Activated CD4-positive, alpha-beta T cell treated with anti-CD3 and anti-CD28 coated beads for 48 hours (primary cell): ENCODE data around the gene CHRFAM7A.
A peak's percentile ranks its signal among the peaks of the same experiment; 100 is the strongest.
"Not testable (repeated sequence)": the region's sequence is repeated elsewhere in the genome, so short reads cannot be mapped to it uniquely, and the experiment has no call there.

Source experiments
- DNase-seq: peaks from one replicate; pipeline ENCODE4 v3.0.0-alpha.2; 2020

The CHRFAM7A gene

GRCh38 chr15:30392766-30393663 is at the start of gene CHRFAM7A:
Gene CHRFAM7A (minus strand): TSS chr15:30393540. CDS start chr15:30383351, 10,189 bp downstream.
- DNase-seq = not testable (repeated sequence)

- not testable (repeated sequence) for DNase-seq
These were observed 45.0 kb upstream of the CHRFAM7A start for GRCh38 chr15:30438348-30438747.

DNA sequence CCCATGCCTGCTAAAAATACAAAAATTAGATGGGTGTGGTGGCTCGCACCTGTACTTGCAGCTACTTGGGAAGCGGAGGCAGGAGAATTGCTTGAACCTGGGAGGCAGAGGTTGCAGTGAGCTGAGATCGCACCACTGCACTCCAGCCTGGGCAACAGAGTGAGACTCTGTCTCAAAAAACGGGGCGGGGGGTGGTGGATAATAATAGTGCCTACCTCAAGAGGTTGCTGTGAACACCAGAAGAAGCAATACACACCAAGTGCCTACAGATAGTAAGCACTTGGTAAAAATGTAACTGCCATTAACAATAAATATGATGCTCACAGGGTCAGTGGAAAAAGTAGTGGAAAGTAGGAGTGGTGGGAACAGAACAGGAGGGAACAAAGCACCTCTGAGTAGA is 42.5 kb upstream of the CHRFAM7A start:
- not testable (repeated sequence) for DNase-seq

DNA sequence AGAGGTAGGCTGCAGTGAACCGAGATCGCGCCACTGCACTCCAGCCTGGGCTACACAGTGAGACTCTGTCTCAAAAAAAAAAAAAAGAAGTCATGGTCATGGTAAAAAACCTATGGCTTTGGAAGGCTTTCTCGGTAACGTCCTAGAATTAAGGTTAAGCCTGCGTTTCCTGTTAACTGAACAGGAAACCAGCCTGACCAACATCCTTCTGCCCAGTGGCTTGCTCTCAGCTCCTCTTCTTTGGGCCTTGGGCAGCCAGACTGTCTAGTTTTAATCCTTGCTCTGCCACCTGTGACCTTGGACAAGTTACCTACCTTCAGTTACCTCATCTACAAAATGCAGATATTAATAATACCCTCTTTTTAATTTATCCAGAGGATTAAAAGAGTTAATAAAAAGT is 27.4 kb upstream of the CHRFAM7A start:
- DNase-seq = not testable (repeated sequence)

DNA sequence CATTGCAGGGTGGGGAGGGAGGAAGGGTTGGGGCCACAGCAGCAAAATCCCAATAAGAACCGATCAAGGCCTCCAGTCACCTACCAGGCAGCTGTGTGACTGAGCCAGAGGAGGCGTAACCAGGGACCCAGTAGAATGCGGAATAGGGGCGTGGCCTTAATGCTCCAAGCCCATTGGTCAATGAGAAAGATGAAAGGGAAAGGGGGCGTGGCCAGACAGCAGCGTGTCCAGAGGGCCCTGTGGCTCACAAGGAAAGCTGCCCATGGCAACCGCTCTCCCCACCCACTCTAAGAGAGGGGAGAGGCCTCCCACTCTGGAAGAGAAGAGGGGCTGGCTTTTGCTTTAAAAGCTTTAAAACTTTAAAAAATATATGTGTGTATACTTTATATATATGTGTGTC is 20.8 kb upstream of the CHRFAM7A start, which contains the start of gene GOLGA8R:
Gene GOLGA8R (minus strand): TSS at position 101 of the 400 bp plus-strand sequence. CDS start 98 bp downstream, at position 3.
- DNase-seq = not testable (repeated sequence)

GRCh38 chr15:30407636-30408035 is 14.3 kb upstream of the CHRFAM7A start:
- not testable (repeated sequence) for DNase-seq

GRCh38 chr15:30398988-30399387 is 5.6 kb upstream of the CHRFAM7A start:
- DNase-seq = peak; percentile 65

DNA sequence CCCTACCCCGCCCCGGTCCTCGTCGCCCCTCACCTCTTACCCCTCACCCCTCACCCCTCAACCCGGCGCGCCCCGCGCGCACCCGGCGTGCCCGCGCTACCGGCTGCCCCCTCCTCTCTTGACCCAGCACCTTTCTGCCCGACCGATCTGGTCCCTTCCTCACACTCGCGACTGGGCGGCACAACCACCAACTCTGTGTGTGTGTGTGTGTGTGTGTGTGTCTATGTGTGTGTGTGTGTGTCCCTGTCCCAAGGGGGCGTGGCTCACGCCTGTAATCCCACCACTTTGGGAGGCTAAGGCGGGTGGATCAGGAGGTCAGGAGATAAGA is 288 bp upstream of the CHRFAM7A start:
- not testable (repeated sequence) for DNase-seq

DNA sequence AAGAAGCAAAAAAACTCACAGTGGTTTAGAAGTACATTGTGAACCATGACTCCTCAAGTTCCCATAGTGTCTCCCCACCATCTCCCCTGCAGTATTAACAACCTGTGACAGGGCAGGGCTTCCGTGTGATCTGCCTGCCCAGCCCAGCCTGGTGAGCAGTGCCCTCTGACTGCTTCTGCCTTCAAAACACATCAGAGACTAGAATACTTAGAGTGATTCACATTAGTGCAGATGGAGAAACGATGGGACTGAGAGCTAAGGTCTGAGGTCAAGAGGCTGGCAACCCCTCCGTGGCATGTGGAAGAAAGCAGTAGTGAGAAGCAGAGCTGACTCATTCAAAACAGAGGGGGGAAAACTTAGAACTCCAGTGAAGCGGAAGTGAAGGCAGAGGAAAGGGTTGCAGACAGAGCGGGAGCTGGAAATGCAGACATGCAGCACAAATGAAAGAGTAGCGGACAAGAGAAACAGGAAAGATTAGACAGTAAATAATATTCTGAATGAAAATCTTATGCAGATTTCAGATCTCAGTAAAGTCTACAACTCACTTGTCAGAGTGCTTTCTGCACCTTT is 6.9 kb downstream of the CHRFAM7A start:
- DNase-seq = not testable (repeated sequence)

GRCh38 chr15:30377082-30377413 is 16.3 kb downstream of the CHRFAM7A start:
- not testable (repeated sequence) for DNase-seq

- DNase-seq = not testable (repeated sequence)
These were observed 16.8 kb downstream of the CHRFAM7A start for GRCh38 chr15:30376375-30377081.

GRCh38 chr15:30375872-30376271 is 17.5 kb downstream of the CHRFAM7A start:
- not testable (repeated sequence) for DNase-seq

- DNase-seq = not testable (repeated sequence)
These were observed 18.5 kb downstream of the CHRFAM7A start for GRCh38 chr15:30374862-30375261.

DNA sequence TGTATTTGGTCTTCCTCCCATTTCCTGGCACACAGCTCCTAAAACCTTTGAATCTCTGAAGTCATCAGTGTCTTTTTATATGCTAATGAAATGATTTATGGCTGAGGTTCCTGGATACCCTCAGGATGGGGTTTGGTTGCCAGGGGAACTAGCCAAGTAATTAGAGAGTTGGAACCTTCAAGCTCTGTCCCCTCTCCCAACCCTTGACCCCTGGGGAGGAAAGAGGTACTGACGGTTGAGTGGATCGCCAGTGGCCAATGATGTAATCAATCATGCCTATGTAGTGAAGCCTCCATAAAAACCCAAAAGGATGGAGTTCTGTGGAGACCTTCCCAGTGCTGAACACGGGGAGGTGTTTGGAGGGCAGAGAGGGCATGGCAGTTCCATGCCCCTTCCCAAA is 25.1 kb downstream of the CHRFAM7A start:
- not testable (repeated sequence) for DNase-seq

DNA sequence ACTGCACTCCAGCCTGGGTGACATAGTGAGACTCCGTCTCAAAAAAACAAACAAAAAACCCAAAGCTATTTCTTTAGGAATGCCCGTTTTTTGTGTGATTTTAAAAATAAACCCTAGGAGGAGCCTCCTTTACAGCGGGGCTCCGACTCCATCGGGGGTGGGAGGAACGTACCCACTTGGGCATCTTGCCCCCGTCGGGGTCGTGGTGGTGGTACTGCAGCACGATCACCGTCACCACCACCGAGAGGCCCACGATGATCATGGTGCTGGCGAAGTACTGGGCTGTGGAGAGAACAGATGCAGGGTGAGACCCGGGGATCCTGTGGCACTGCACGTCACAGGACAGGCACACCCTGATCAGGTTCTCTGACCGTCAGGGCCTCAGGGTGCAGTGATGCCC is 26.1 kb downstream of the CHRFAM7A start:
- DNase-seq = not testable (repeated sequence)

GRCh38 chr15:30361404-30361803 is 31.9 kb downstream of the CHRFAM7A start:
- not testable (repeated sequence) for DNase-seq

DNA sequence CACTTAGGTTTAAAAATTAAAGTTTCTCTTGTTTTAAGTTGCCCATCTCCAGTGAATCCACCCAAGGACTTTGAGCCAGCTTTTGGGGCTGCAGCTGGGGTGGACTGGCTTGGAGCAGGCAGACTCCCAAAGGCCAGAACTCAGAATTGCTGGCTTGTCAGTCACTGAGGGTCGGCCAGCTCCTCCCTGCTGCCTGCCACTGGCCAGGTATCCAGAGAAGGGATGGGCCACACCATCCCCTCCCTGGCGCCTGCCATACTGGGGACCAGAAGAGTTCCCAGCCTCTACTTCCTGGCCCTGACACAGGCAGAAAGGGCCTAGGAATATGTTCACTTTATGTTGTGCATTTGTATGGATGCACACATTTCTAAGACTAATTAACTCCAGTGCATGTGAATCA is 32.4 kb downstream of the CHRFAM7A start:
- not testable (repeated sequence) for DNase-seq

GRCh38 chr15:30355043-30355442 is 38.3 kb downstream of the CHRFAM7A start:
- not testable (repeated sequence) for DNase-seq

- DNase-seq = not testable (repeated sequence)
These were observed 43.5 kb downstream of the CHRFAM7A start for GRCh38 chr15:30349803-30350202.

GRCh38 chr15:30336584-30336983 is 56.8 kb downstream of the CHRFAM7A start:
- DNase-seq = not testable (repeated sequence)

GRCh38 chr15:30334152-30334551 is 59.2 kb downstream of the CHRFAM7A start:
- DNase-seq = not testable (repeated sequence)

DNA sequence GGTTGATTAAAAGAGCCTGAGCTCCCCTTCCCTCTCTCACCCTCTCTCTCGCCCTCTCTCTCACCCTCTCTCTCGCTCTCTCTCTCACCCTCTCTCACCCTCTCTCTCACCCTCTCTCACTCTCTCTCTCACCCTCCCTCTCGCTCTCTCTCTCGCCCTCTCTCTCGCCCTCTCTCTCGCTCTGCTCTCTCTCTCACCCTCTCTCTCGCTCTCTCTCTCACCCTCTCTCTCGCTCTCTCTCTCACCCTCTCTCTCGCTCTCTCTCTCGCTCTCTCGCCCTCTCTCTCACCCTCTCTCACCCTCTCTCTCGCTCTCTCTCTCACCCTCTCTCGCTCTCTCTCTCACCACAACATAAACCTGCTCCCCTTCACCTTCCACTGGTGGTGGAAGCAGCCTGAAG is 67.2 kb downstream of the CHRFAM7A start:
- DNase-seq = not testable (repeated sequence)

DNA sequence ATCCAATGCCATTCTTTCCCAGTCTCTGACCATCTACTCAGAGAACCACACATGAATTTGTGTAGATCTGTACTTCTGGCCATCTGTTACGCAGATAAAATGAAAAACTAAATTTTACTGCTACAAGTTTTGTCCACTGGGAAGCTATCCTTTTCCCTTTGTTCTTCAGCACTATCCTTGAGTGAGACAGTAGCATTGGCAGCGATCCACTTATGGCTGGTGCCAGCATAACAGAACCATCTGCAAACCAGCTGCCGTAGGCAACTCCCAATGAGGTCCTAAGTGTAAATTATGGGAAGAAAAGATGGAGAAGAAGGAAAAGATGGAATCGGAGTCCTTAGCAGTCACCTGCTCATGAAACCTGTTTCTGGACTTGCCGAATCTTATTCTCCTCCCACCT is 72.3 kb downstream of the CHRFAM7A start:
- not testable (repeated sequence) for DNase-seq
